Suppressor macrophage (primary cell): ENCODE data around the gene BEGAIN.
"Not testable (repeated sequence)": the region's sequence is repeated elsewhere in the genome, so short reads cannot be mapped to it uniquely, and the experiment has no call there.

Experiments
- DNase-seq, 4 experiments: peaks; one replicate each; pipeline ENCODE4 v3.0.0-alpha.2; 2020 to 2022

Gene BEGAIN

DNA sequence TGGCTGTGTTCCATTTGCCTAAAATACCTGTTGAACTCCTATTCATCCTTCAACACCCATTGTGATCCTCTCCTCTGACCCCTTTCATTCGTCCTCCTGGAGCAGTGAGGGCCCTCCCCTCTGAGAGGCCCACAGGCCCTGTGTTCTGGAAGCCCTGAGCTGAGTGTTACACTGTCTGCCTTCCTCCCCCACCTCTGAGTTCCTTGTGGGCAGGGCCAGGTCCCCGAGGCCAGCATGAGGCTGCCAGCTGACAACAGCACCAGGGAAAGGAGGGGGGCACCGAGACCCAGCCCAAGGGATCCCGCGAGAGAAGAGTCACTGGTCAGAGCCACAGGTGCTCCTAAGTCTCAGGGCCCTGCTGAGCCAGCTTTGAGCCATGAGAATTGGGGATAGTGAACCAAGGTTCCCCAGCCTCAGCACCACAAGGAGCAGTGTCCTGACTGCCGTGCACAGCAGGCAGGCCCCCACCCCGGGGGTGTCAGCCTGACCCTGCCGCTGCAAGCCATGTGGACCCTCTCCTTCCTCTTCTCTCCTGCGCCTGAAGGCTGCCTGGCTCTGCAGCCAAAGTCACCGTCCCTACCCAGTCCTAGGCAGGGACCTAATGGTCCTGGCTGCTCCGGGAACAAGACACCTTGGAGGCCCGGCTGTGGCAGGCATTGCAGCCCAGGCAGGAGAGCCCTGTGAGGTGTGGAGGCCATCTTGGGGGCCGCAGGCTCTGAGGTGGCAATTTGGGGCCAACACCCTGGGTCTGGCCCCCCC lies 52.5 kb downstream of the BEGAIN start:
- no peak for DNase-seq

DNA sequence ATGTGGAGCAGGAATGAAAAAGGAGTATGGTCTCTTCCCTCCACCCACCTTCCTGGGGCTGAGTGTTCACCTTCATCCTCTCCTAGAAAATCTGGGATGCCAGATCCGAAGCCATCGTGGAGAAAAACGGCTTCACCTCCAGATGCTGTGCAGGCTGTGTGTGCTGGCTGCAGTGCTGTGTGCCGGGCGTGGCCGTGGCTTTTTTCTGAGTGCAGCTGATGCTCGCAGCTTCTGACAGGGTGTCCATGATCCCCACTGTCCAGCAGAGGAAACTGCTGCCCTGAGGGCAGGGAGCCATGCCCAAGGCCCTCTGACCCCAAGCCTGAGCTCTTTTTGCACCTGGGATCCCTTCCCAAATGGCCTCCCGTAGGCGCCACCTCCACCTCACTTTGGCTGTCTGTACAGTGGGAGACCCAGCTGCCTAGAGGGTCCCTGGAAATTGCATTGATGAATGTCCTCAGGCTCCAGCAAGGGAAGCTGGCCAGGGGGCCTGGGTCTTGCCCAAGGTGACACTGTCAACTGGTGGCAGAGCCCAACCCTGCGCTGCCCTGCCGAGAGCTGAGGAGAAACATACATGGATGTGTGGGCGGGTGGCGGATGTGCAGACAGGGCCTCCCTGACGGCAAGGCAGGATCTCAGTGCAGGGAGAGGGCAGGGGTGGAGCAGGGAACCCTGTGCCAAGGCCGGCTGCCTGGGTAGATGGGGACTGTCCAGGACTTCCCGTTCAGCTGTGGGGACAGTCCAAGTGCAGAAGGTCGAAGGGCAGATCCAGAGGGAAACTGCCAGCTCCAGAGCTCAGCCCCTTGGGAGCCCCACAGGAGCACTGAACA lies 53.3 kb downstream of the BEGAIN start:
- peak; percentile 40 to 64 (median 53) for DNase-seq

GRCh38 chr14:100532906-100533655 lies 54.1 kb downstream of the BEGAIN start:
- DNase-seq: peak in 3 of 4 experiments; percentile 26 to 56 (median 51)

DNA sequence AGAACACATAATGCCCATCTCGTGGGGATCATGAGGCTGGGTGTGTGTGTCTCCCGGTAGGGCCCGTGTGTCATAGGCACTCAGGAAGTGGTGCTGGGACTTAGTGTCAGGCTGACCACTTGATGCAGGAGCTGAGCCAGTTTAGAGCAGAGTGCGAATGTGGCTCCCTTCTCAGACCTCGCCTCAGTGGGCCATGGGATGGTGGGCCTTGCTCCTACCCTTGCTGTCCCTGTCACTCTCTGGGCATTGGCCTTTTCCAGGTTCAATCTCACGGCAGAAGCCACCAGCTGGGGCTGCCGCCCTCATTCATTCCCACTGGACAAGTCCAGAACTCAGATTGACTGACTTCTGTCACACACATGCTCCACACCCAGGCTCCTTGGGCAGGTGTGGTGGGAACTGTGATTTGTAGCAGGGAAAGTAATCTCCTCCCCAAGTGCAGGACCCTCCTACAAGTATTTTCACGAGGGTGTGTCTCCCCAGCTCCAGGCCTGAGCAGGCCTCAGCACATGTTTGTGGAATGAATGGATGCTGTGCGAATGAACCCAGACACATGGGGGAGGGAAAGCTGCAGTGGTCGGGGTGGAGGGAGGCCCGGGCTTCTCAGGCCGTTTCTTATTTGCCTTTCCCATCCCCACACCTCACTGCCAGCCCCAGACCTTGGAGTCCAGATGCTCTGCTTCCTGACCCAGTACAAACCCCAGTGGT lies 54.9 kb downstream of the BEGAIN start:
- no peak for DNase-seq

DNA sequence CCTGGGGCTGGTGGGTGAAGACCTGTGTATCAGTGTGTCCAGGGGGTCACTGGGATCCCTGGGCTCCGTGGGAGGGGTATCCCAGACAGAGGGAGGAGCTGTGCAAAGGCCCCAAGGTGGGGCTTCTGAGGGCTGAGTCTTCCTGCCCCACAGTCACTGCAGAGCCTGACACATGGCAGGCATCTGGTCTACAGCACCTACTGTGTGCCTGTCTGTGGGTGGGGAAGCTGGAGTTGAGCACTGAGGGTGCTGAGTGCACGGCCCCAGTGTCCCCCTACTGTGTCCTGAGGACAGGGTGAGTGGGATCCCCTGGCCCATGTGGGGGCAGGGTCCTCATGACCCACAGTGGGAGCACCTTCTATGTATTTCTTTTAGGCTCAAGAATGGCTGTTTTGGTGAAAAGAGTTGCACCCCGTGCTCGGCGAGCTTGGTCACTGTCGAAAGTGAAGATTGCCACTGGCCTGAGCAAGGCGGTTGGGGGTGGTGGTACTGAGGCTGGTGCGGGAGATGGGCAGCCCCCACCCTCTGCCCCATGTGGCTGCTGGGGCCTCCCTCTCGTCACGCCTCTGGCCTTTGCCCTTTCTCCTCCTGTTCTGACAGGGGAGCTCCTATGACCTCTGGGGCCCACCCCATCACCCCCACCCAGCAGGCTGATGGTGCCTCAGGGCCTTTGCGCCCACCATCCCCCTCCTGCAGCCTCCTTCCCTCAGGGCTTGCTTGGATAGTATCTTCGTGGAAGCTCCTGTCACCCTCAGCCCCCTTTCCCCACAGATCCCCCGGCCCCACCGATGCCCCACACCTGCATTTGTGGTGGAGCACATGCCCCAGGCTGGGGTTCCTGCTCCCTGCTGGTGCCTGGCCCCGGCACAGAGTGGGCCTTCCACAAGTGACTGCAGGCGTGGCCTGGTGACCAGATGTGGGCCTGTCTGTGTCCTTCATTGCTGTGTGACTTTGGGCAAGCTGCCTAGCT lies 55.8 kb downstream of the BEGAIN start:
- no peak for DNase-seq

DNA sequence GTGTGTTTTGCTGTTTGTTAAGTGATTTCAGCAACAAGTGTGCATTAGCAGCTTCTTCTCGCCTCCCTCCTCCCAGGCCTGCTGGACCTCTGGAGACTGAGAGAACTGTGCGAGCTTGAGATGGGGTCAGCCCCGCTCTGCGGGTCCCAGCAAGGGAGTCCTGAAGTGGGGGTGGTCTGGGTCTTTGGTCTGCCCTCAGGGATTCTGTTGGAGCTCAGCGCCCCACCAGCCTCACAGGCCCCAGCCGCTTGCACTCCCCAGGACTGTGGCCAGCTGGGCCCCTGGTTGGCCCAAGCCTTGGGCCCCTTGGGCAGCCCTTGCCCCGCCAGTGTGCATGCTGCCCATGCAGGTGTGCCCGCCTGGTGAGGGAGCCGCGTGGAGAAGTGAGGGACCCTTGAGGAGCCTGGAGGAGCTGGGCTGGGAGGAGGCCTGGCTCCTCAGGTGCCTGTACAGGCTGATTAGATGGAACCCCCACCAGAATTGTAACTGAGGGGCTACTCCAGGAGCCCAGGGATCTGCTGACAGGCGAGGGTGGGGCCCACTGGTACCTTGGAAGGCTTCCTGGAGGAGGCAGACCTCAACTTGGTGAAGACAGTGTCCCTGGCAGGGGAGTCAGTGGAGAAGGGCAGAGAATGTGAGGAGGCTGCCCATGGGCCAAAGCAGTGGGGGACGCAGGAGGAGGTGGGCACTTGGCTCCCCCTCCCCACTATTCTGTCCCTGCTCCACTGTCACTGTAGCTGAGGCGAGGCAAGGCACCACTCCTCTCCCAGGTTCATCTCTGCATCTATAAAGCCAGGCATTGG lies 56.7 kb downstream of the BEGAIN start:
- no peak for DNase-seq

- DNase-seq: no peak
These were observed 57.6 kb downstream of the BEGAIN start for GRCh38 chr14:100529561-100530031.

DNA sequence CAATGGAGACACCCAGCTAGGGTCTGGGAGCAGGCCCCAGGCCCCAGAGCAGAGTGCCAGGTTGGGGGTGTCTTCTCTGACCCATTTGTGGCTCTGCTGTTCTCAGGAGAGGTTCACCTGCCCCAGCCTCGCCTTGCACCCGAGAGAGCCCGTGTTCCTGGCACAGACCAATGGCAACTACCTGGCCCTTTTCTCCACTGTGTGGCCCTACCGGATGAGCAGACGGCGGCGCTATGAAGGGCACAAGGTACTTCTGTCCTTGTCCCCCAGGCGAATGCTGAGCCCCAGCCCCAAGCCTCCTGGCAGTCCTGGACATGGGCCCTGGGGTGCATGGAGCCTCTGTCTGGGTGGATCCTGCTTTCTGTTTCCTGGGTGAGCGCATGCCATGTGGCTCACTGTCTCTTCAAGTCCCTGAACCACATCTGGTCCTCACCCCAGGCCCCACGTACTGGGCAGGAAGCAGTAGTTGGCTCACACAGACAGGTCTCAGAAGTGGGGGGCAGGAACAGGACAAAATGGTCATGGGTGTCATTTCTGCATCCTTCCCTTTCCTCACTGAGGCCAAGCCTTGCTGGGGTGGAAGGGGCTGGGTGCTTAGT lies 58.2 kb downstream of the BEGAIN start:
- no peak for DNase-seq

- no peak for DNase-seq
These were observed 60.6 kb downstream of the BEGAIN start for GRCh38 chr14:100526632-100527031.

DNA sequence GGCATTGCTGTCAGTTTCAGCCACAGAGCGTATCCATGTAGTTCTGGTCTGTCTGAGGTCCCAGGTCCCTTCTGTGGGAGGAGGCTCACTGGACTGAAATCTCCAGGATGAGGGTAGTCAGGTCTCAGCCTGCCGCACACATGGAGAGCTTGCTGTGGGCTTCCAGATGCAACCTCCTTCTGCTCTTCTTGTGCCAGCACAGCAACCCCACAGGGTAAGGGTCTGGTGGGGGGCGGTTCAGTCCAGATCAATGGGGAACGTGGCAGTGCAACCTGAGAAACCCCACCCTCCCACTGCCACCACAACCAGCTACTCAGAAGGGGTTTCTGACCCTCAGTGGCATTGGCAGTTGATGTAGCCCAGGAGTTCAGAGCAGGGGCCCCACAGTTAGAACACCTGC lies 61.2 kb downstream of the BEGAIN start:
- DNase-seq: no peak

- no peak for DNase-seq
These were observed 61.6 kb downstream of the BEGAIN start for GRCh38 chr14:100525615-100526014.

GRCh38 chr14:100524933-100525243 lies 62.3 kb downstream of the BEGAIN start:
- DNase-seq: peak in 3 of 4 experiments; percentile 61 to 65 (median 63)

DNA sequence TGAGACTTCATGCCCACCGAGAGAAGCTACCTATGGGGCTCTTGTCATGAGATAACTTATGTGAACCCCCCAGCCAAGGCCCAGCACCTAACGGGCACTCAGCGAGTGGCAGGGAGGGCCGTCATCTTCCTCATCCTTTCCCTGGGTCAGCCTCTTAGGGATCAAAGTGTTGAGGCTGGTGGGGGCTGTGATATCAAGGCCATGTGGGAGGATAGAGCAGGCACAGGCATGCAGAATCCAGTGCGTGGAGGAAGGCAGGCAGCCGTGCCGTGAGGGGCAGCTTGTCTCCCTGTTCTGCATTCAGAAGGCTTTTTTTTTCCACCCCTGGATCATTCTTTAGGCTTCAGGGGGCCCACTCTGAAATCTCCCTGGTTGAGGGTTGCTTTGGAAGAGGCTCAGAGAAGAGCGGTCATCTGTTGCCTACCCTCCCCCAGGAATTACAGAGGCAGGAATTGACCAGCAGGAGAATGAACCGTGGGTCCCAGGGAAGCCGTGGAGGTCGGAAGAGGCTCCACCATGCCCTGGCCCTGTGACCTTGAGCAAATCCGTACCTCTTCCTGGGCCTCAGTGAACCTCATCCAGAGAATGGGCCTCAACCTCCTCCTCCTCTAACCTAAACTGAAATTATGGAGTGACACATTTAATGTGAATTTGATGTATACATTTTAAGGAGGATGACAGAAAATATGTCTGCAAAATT lies 62.8 kb downstream of the BEGAIN start:
- no peak for DNase-seq

- DNase-seq: no peak
These were observed 63.4 kb downstream of the BEGAIN start for GRCh38 chr14:100523843-100524169.

GRCh38 chr14:100523131-100523842 lies 63.9 kb downstream of the BEGAIN start:
- DNase-seq: no peak

GRCh38 chr14:100522616-100523099 lies 64.6 kb downstream of the BEGAIN start:
- DNase-seq: no peak

DNA sequence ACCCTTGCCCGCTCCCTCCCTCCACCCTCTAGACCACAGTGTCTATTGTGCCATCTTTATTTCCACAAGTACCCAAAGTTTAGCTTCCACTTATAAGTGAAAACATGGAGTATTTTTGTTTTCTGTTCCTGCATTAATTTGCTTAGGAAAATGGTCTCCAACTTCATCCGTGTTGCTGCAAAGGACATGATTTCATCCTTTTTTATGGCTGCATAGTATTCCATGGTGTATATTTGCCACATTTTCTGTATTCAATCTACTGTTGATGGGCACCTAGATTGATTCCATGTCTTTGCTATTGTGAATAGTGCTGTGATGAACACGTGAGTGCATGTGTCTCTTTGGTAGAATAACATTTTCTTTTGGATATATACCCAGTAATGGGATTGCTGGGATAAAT lies 81.2 kb downstream of the BEGAIN start:
- not testable (repeated sequence) for DNase-seq

DNA sequence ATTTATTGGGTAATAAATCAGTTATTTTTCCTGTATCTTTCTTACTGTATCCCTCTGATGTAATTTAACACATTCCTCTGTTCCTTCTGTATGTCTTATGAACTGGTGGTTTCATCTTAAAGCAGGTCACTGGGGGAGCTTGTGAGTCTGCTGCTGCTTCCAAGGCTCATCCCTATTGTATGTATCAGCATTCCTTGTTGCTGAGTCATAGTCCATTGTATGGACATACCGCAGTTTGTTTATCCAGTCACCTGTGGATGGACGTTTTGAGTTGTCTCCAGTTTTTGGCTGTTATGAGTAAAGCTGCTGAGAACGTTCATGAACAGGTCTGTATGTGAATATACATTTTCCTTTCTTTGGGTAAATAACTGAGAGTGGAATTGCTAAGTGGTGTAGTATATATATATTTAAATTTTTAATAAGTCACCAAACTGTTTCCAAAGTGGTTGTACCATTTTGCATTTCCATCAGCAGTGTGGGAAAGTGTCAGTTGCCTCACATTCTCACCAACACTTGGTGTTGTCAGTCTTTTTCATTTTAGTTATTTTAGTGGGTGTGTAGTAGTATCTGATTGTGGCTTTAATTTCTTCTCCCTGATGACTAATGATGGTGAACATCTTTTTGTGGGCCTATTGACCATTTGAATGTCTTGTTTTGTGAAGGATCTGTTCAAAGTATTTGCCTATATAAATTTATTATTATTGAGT lies 82.7 kb downstream of the BEGAIN start:
- no peak for DNase-seq
